OCI-LY7 (cell line): ENCODE results near the gene APLP2. TPM values are rescaled to one million over a fixed set of nuclear protein-coding genes. Genes with fewer than 3 reads are reported as not detected.

ENCODE experiments used
- BruUV-seq: library from RNA; stranded (reverse); fragments of 400-500 nt; replicated peaks from 2 replicates; lab custom pipeline; 2021; lab: Mats Ljungman, UMichigan
- CTCF ChIA-PET: fragments of 300-600 bp; sonication (Branson Sonifier 250); formaldehyde crosslinking; loops from one replicate; lab custom pipeline; 2022; ENCODE audit warnings: antibody characterized with exemption; ENCODE audit not compliant: unreplicated experiment; lab: Charles Lee
- POLR2A ChIA-PET: fragments of 300-600 bp; sonication (Branson Sonifier 250); formaldehyde crosslinking; loops from one replicate; lab custom pipeline; 2022; ENCODE audit warnings: antibody characterized with exemption; lab: Charles Lee
- DNase-seq: peaks from one replicate; pipeline ENCODE4 v3.0.0-alpha.2; 2015; ENCODE audit warnings: low spot score
- H2AFZ ChIP-seq: fragments of 200-600 bp; sonication (generic), shearing (Covaris generic); 2 replicates; pipeline ENCODE4 v1.6.1; 2014; ENCODE audit warnings: mild to moderate bottlenecking, antibody characterized with exemption, low read length, moderate library complexity
- H3K27ac ChIP-seq: fragments of 200-600 bp; sonication (generic); 2 replicates; pipeline ENCODE4 v1.5.1; 2014; ENCODE audit warnings: mixed run types, low read depth, mild to moderate bottlenecking, moderate library complexity, low read length, inconsistent platforms; ENCODE audit not compliant: poor library complexity, severe bottlenecking
- H3K36me3 ChIP-seq: fragments of 200-600 bp; sonication (generic); 2 replicates; pipeline ENCODE4 v1.6.1; 2014; ENCODE audit warnings: mild to moderate bottlenecking, antibody characterized with exemption, low read length, moderate library complexity, mixed read lengths; ENCODE audit not compliant: insufficient read depth
- H3K4me1 ChIP-seq: fragments of 200-600 bp; sonication (generic); 2 replicates; pipeline ENCODE4 v1.5.1; 2014; ENCODE audit warnings: mild to moderate bottlenecking, low read length; ENCODE audit not compliant: insufficient read depth, poor library complexity, severe bottlenecking
- H3K4me2 ChIP-seq: fragments of 200-600 bp; sonication (generic); 2 replicates; pipeline ENCODE4 v1.6.1; 2014; ENCODE audit warnings: mild to moderate bottlenecking, low read length
- H3K4me3 ChIP-seq: fragments of 200-600 bp; sonication (generic); 2 replicates; pipeline ENCODE4 v1.5.1; 2014; ENCODE audit warnings: mild to moderate bottlenecking, low read depth, low read length; ENCODE audit not compliant: poor library complexity, severe bottlenecking
- H3K79me2 ChIP-seq: fragments of 200-600 bp; sonication (generic); 2 replicates; pipeline ENCODE4 v1.6.1; 2016; ENCODE audit warnings: low read depth, mild to moderate bottlenecking, low read length, moderate library complexity, mixed read lengths; ENCODE audit not compliant: insufficient read depth
- H3K9me2 ChIP-seq: fragments of 200-600 bp; sonication (generic); 2 replicates; pipeline ENCODE4 v1.6.1; 2016; ENCODE audit warnings: mild to moderate bottlenecking, low read length, mixed read lengths; ENCODE audit not compliant: insufficient read depth
- H3K9me3 ChIP-seq: fragments of 200-600 bp; sonication (generic); 2 replicates; pipeline ENCODE4 v1.6.1; 2014; ENCODE audit warnings: mild to moderate bottlenecking, mixed run types, low read length, mixed read lengths
- H4K20me1 ChIP-seq: fragments of 200-600 bp; sonication (generic); 2 replicates; pipeline ENCODE4 v1.6.1; 2014; ENCODE audit warnings: mild to moderate bottlenecking, antibody characterized with exemption, low read length, moderate library complexity, mixed read lengths; ENCODE audit not compliant: insufficient read depth
- EZH2phosphoT487 ChIP-seq: fragments of 200-600 bp; sonication (generic); IDR thresholded peaks from 2 replicates; pipeline ENCODE4 v1.6.1; 2018; ENCODE audit warnings: low read depth, borderline replicate concordance, mild to moderate bottlenecking, mixed run types, antibody characterized with exemption, low read length, moderate library complexity, mixed read lengths
- intact Hi-C: fragments of 100-400 bp; cut with micrococcal nuclease; formaldehyde crosslinking; loops from one replicate; pipeline ENCODE4 v1.10.0; 2022; ENCODE audit not compliant: unreplicated experiment
- total RNA-seq, 2 experiments: library from RNA; depleted of rRNA in 1 of 2; stranded (reverse); fragments of >200 nt in 1 of 2; shearing (Covaris generic) in 1 of 2; gene quantifications; 2 replicates each; pipeline ENCODE4 v1.2.3, GENCODE V29; 2014 to 2022
- TF ChIP-seq, protein P1 (sequence below): fragments of 200-600 bp; sonication (generic); conservative IDR thresholded peaks from 2 replicates; pipeline ENCODE4 v1.5.1; 2014; ENCODE audit warnings: mild to moderate bottlenecking, antibody characterized with exemption, low read length, moderate library complexity, mixed read lengths

APLP2 gene
- total RNA-seq, 2 experiments from 2014 or later: 147 to 284 TPM

DNA sequence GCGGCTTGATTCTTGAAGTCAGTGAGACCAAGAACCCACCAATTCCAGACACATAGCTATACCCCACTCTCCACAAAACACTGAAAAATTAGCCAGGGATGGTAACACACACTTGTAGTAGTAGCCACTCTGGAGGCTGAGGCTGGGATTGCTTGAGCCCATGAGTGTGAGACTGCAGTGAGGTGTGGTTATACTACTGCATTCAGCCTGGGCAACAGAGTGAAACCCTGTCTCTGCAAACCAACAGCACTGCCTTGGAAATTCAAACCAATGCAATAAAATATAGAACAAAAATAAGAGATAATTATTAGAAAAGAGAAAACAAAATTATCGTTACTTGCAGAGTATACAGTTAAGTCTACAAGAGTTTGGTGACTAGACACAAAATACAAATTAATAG, 46.9 kb upstream of the APLP2 start:
- Histone ChIP-seq H3K4me3 (peak overlapping the region; percentile 33), H3K4me2 (peak overlapping the region; percentile 79)
- CTCF ChIA-PET: no interaction called here

DNA sequence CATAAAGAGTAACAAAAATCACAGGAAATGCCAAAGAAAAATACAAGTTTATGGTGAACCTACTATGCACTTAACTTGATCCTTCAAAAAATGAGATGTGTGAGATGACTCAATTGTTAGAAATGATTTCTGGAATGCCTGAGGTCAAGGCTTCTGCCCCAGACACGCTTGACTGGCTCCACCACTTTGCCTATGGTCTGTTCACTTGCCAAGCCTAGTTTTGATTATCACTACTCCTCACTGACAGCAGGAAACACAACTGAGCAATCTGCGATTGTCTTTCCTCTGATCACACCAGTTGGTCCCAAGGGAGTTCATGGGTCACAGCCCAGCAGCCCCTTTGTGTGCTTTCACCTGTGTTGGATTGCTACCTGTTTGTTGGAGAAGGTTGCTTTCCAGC, 46.5 kb upstream of the APLP2 start:
- intact Hi-C loops: loop anchor here (1.0 to 5.0 kb wide), 3 partner anchors 10 to 94 kb away; partner anchors contain the start of gene APLP2
- no TSS peak for BruUV-seq
- Histone ChIP-seq H3K9me2 (no peaks in the 10 kb centered on the region), H3K4me3 (peak overlapping the region; percentile 49), H2AFZ (no peak overlapping the region), H3K4me2 (peak overlapping the region; percentile 79), H3K79me2 (no peaks in the 10 kb centered on the region), H4K20me1 (no peaks in the 10 kb centered on the region), H3K36me3 (no peaks in the 10 kb centered on the region), H3K4me1 (peaks cover 75% of the 10 kb centered on the region), H3K9me3 (no peaks in the 10 kb centered on the region), H3K27ac (peak overlapping the region; percentile 76)
- TF ChIP-seq, protein P1, sequence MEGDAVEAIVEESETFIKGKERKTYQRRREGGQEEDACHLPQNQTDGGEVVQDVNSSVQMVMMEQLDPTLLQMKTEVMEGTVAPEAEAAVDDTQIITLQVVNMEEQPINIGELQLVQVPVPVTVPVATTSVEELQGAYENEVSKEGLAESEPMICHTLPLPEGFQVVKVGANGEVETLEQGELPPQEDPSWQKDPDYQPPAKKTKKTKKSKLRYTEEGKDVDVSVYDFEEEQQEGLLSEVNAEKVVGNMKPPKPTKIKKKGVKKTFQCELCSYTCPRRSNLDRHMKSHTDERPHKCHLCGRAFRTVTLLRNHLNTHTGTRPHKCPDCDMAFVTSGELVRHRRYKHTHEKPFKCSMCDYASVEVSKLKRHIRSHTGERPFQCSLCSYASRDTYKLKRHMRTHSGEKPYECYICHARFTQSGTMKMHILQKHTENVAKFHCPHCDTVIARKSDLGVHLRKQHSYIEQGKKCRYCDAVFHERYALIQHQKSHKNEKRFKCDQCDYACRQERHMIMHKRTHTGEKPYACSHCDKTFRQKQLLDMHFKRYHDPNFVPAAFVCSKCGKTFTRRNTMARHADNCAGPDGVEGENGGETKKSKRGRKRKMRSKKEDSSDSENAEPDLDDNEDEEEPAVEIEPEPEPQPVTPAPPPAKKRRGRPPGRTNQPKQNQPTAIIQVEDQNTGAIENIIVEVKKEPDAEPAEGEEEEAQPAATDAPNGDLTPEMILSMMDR: no peak
- no peak for TF ChIP-seq EZH2phosphoT487
- DNase-seq: peak; percentile 98
- CTCF ChIA-PET: no interaction called here
- POLR2A ChIA-PET: interaction anchor here (0.7 to 3.4 kb wide), 8 partner anchors 9 to 99 kb away, joined by 3 to 14 read pairs (median 6); partner anchors contain the start of gene PRDM10

More for the DNA sequence above, 46.9 kb upstream of the APLP2 start:
- H3K9me3 ChIP-seq: no peaks in the 10 kb centered on the region
- H4K20me1 ChIP-seq: no peaks in the 10 kb centered on the region
- no TSS peak for BruUV-seq
- peak; percentile 63 for DNase-seq
- POLR2A ChIA-PET: interaction anchor here (0.7 to 3.4 kb wide), 10 partner anchors 8 to 99 kb away, joined by 3 to 14 read pairs (median 4); no protein-coding TSS in a partner anchor
- peaks cover 75% of the 10 kb centered on the region for H3K4me1 ChIP-seq
- H2AFZ ChIP-seq: no peak overlapping the region
- no peaks in the 10 kb centered on the region for H3K9me2 ChIP-seq
- peak overlapping the region; percentile 76 for H3K27ac ChIP-seq
- no peaks in the 10 kb centered on the region for H3K36me3 ChIP-seq
- intact Hi-C loops: loop anchor here (1.0 to 5.0 kb wide), 3 partner anchors 9 to 95 kb away; partner anchors contain the start of gene APLP2
- no peak for TF ChIP-seq EZH2phosphoT487
- TF ChIP-seq, protein P1: no peak
- H3K79me2 ChIP-seq: no peaks in the 10 kb centered on the region

DNA sequence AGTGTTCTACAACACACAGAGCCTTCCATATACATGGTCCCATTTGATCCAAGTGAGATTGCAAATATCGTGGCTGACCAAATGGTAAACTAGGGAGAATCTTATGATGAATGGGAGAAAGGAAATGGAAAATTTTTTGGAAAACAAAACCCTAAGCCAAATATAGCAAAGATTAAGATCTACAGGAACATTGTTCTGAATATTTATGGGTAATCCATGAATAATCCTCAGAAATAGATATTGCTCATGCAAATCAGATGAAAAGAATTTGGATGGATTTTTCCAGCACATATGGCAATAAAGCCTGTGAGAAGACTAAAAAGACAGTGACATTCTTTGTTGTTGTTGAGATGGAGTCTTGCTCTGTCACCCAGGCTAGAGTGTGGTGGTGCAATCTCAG, 45.3 kb upstream of the APLP2 start:
- BruUV-seq: no TSS peak
- Histone ChIP-seq H2AFZ (no peak overlapping the region), H4K20me1 (no peaks in the 10 kb centered on the region)

More for the DNA sequence above, 45.3 kb upstream of the APLP2 start:
- no peak for DNase-seq
- POLR2A ChIA-PET: interaction anchor here (0.7 to 3.4 kb wide), 8 partner anchors 10 to 95 kb away, joined by 3 to 14 read pairs (median 5); no protein-coding TSS in a partner anchor
- H3K36me3 ChIP-seq: no peaks in the 10 kb centered on the region
- H3K79me2 ChIP-seq: no peaks in the 10 kb centered on the region
- H3K4me3 ChIP-seq: peak overlapping the region; percentile 49
- no peaks in the 10 kb centered on the region for H3K9me2 ChIP-seq
- H3K4me2 ChIP-seq: peak overlapping the region; percentile 79
- no peaks in the 10 kb centered on the region for H3K9me3 ChIP-seq
- peaks cover 65% of the 10 kb centered on the region for H3K4me1 ChIP-seq
- intact Hi-C loops: loop anchor here (5.0 kb wide), 1 partner anchor 93 kb away; no protein-coding TSS in a partner anchor
- no peak for TF ChIP-seq EZH2phosphoT487
- TF ChIP-seq, protein P1: no peak
- CTCF ChIA-PET: no interaction called here
- peak overlapping the region; percentile 76 for H3K27ac ChIP-seq
